Myocyte (in vitro differentiated cells): ENCODE measurements around the gene GMDS. TPM values are rescaled to one million over a fixed set of nuclear protein-coding genes. Genes with fewer than 3 reads are reported as not detected.

Experiments
- DNase-seq: peaks from one replicate; pipeline ENCODE4 v3.0.0-alpha.2; 2012; ENCODE audit warnings: low read depth
- total RNA-seq: library from RNA; depleted of rRNA; stranded (reverse); fragments of >200 nt; gene quantifications from 2 replicates; pipeline ENCODE4 v1.2.3, GENCODE V29; 2014

Gene GMDS
- total RNA-seq, 1 donor from 2014 or later: 9.3 TPM

DNA sequence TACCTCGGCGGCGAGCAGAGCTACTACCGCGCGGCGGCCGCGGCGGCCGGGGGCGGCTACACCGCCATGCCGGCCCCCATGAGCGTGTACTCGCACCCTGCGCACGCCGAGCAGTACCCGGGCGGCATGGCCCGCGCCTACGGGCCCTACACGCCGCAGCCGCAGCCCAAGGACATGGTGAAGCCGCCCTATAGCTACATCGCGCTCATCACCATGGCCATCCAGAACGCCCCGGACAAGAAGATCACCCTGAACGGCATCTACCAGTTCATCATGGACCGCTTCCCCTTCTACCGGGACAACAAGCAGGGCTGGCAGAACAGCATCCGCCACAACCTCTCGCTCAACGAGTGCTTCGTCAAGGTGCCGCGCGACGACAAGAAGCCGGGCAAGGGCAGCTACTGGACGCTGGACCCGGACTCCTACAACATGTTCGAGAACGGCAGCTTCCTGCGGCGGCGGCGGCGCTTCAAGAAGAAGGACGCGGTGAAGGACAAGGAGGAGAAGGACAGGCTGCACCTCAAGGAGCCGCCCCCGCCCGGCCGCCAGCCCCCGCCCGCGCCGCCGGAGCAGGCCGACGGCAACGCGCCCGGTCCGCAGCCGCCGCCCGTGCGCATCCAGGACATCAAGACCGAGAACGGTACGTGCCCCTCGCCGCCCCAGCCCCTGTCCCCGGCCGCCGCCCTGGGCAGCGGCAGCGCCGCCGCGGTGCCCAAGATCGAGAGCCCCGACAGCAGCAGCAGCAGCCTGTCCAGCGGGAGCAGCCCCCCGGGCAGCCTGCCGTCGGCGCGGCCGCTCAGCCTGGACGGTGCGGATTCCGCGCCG, 634.7 kb downstream of the GMDS start:
- DNase-seq: peak; percentile 46

DNA sequence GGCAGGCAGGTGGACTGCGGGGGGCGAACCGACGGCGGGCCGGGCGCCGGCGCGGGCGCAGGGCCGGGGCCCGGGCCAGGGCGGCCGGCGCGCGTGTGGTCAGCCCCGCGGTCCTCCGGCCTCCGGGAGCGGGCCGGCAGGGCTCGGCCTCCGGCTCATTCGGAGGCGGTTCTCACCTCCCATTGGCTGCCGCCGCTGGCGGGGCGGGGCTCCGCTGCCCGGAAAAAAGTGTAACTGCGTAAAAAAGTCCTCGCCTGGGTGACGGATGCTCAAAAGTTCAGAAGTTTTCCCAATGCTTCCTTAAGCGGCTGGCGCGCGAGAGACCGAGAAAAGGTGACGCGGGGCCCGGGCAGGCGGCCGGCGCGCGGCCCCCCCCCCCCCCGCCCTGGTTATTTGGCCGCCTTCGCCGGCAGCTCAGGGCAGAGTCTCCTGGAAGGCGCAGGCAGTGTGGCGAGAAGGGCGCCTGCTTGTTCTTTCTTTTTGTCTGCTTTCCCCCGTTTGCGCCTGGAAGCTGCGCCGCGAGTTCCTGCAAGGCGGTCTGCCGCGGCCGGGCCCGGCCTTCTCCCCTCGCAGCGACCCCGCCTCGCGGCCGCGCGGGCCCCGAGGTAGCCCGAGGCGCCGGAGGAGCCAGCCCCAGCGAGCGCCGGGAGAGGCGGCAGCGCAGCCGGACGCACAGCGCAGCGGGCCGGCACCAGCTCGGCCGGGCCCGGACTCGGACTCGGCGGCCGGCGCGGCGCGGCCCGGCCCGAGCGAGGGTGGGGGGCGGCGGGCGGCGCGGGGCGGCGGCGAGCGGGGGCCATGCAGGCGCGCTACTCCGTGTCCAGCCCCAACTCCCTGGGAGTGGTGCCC, 635.5 kb downstream of the GMDS start, which contains the start of gene FOXC1:
TSS of gene FOXC1 (plus strand) at position 268 of the 849 bp plus-strand sequence. CDS start at position 799, 531 bp downstream.
- peak; percentile 89 for DNase-seq

DNA sequence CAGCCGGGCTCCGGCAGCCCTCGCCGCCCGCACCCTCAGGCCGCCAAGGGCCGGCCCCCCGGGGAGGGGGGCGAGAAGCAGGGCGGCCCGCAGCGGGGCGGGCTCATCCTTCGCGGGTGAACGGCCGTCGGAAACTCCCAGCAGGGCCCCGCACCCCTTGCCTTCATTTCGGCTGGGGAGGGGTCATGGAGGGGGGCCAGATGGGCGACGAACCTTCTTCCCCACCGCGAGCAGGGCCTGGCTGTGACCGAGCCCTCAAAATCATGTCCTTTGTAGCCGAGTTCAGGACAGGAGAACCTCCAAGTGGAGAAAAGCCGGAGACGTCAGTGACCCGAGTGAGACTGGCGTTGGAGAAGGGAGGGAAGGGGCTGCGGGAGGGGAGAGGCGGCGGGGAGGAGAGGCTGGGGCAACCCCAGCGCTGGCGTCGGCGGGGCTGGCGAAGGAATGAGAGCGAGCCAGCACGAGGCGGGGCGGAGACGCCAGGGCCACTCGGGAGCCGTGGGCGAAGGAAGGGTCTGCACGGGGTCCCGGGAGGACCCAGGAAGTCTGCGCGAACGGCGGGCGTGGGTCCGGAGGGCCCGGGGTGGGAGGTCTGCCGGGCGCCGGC, 636.3 kb downstream of the GMDS start:
- peak; percentile 18 for DNase-seq

DNA sequence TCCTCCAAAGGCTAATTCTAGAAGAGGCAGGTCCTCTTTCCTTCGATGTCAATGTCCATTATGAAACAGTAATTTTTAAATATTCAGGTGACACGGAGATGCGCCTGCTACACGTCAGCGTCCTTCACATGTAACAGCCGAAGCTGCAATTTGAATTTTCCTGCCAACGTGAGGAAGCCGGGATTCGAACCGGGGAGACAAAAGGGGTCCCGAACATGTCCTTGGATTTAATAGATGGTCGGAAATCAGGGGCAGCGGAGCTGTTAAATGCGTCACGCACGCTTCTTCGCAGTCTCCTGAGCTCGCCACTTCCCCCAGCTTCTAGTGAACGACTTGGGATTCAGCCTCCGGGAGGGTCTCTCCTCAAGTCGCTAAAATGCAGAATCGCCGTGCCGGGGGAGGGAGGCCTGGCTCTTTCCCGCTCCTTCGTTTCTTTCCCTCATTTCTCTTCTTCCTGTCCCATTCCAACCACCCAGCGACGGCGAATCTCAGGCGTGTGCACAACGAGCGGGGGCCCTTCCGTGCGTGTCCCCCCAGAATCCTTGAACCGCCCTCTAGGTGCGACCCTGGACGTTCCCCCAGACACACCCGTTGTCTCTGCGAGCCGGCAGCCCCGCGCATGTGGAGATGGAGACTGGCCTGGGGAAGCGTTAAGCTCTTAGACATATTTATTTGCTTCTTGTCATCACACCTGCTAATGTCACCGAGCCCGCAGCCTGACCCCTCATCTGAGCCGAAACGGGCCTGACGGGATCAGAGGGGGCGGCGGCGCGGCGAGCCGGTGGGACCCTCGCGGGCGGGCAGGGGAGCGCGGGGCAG, 637.0 kb downstream of the GMDS start:
- DNase-seq: no peak

DNA sequence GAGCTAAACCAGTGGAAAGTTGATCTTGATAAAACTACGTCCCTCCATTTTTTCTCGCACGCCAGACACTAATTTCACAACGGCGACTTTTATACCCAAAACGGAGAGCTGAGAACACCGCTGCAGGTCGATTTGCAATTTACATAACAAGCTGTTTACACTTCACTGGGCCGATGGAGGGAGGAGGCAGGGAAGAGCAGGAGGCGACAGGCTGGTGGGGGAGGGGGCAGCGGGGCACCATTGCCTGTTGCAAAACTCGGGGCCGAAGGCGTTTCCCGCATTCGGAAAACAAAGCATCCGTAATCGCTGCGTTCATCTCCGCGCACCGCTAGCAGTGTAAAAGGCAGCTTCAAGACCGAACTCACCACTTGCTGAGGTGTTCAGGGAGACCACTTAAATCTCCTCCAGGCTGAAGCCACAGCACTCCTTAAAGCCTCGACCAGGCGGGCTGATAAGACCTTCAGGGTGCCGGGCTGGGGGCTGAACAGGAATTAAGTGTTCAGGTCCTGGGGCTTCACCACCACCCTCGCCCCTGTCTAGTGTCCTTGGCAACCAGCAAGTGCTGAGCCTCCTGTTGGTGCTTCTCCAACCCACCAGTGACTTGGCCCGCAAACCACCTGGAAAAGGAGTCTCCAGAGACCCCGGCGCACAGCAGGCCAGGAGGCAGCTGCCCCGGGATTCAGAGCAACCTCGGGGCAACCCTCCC, 637.7 kb downstream of the GMDS start:
- no peak for DNase-seq

DNA sequence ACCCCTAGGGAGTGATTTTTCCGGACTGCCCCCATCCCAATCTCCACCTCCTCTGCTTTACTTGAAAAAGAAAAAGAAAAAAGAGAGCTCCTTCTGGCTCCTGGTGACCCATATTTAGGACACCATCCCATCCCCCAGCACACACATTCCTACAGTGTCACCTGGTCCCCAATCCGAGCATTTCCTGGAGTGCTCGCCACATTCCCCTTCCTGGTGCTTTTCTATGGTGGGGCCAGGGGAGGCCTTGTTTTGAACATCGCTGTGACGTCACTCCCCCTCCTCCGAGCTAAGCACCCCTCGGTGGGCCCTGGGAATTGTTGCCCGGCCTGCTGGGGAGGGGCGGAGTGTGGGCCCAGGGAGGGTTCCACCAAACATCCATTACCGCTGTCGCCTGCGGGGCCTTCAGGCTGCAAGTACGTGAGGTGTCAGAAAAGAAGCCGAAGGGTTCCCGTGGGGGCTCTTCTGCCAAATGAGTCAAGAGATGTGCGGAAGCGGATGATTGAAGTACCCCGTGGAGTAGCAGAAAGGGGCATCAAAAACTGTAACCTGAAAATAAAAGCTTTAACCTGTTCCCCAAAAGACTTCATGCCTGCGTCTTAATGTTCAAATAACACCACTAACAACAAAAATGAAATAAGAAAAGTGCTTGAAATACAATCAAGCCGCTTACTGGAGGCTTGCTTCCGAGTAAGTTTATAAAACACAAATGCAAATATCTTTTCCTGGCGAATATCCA, 638.5 kb downstream of the GMDS start:
- DNase-seq: no peak

DNA sequence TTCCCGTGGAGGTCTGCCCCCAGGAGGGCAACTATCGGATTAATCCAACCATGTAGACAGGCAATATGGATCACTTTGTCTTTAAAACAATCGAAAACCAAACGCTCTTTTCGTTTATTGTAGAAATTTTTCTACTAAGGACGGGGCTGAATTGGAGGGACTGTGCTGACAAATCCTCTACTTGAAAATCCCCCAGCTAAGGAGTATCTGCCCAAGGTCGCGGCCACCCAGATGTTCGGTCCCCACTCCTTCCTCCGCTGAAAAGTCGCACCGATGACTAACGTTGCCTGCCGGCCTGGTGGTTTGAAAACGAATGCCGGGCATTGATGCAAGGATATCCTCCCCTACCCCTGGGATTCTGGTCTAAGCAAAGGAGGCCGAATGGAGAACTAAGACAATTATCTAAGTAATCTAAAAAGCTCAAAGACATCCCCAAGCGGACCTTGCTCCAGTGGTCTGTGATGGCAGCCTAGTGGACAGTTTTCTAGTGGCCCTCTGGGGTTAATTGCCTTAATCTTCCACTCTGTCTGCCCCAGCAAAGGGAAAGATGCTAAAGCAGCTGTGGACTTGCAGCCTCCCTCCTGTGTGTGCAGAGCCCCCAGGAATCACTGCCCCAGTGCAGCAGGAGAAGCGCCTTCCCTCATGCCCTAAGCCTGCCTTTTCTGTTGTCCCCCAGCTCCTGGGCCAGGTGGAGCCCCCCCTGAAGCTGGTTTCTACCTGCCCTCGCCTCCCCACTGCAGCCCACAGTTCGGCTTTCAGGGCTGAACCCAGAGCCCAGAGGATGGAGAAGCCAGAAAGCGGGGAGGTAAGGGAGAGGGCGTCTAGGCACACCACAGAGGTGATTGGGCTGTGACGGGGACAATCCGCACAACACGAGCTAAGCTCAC, 639.3 kb downstream of the GMDS start:
- DNase-seq: no peak

DNA sequence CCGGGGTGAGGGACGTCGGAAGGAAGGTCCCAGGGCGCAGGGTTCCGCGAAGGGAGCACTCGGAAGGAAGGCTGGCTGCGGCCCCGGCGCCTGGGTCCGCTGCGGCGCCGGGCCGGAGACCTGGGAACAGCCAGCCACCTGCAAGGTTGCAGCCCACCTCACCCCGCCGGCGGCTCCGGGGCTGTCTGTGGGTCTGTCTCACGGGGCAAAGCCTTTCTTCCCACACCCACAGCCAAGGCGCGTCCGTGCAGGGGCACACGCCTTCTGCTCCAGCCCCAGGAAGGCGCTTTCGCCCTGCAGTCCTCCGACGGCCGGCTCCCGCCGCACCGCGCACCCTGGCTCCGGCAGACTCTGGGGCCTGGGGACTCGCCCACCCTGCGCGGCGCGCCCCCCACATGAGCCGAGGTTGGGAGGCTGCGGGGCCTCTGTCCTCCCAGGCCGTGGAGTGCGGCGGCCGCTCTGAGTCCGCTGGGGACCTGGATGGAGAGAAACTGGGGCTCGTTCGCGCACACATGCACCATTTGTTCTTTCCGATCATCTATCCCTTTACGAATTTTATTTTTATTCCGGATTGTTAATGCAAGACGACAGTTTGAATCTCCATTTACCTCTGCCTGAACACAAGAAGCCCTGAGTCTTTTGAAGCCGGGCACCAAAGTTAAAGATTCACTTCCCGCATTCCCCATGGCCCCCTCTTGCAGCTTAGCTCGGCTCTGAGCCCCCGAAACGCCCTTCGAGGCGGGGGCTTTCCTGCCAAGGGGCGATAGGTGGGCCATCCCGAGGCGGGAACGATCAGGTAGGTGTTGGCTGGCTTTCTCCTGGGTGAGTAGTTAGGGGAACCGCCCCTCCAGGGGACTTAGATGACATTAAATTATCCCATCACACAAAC, 640.2 kb downstream of the GMDS start:
- no peak for DNase-seq

DNA sequence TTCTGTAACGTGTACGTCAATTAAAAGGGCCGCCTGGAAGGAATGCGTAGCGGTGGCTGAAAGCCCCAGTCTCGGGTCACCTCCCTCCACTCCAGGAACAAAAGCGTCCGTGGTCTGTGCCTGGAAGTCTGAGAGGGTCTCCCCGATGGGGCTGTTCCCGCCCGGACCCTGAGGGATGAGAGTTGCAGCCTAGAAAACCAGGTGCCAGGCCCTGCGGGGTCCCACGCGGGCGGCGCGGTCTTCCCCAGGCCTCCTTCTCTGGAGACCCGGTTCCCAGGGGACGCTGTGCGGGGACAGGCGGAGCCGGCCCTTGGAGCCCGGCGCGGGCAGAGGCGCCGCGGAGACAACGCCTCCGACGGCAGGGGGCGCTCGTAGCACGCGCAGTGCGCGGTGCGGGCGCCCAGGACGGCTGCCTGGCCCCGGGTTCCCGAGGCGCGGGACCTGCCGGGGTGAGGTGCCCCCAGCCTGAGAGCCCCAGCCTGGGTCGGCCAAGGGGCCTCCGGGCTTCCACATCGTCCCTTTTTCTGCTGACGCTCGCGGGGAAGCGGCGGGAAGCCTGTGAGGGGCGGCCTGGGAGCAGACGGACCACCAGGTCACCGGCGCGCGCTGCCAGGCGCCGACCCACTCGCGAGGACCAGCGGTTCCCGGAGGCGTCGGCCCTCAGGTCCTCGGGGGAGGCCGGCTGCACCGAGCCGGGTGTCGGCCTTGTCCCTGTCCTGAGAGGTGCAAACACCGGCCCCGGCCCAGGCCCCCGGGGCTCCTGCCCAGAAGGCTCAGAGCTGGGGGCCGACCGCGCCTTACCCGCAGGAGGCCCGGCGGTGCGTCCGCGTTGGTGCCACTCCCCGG, 641.0 kb downstream of the GMDS start:
- peak; percentile 70 for DNase-seq

DNA sequence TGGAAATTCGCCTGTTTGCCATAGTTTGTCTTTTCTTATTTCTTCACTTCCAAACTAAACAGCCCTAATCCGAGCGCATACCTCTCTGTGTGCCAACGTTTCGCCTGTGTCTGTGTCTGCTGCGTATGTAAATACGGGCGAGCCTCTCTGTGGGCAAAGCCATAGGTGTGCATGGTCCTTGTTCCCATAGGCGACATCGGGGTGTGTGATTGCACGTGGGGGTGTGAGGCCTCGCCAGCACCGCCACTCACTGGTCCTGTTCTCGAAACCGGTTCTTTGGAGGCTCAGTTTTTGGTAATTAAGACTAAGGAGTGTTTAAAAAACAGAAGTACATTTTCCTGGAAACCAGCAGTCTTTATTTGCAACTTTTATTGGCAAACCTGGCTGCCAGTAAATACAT, 641.7 kb downstream of the GMDS start:
- DNase-seq: no peak

DNA sequence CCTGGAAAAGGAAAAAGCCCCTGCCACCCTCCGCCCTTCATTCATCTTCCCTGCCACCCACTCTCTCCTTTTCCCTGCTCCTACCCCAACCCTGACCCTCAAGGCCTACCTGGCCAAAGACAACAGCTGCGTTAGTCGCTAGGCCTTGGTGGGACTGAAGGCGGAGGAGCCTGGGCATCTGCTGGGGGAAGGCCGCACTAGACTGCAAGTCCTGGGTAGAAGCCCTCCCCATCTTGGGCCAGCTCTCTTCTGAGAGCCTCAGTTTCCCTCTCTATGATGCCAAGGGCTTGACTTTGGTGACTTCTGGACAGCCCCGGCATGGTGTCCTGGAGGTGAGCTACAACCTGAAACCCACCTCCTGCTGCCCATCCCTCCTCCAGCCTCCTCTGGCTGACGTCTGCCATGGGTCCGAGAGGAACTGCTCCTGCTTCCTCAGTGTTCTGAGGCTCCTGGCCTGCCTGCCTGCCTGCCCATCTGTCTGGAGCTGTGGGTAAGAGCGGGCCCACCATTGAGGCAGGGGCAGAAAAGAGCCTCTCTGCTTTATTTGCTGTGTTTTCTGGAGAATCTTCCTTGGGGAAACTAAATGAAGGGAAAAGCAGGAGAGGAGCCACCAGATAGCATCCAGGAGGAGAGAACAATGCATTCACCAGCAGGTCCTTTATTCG, 643.2 kb downstream of the GMDS start:
- DNase-seq: no peak

DNA sequence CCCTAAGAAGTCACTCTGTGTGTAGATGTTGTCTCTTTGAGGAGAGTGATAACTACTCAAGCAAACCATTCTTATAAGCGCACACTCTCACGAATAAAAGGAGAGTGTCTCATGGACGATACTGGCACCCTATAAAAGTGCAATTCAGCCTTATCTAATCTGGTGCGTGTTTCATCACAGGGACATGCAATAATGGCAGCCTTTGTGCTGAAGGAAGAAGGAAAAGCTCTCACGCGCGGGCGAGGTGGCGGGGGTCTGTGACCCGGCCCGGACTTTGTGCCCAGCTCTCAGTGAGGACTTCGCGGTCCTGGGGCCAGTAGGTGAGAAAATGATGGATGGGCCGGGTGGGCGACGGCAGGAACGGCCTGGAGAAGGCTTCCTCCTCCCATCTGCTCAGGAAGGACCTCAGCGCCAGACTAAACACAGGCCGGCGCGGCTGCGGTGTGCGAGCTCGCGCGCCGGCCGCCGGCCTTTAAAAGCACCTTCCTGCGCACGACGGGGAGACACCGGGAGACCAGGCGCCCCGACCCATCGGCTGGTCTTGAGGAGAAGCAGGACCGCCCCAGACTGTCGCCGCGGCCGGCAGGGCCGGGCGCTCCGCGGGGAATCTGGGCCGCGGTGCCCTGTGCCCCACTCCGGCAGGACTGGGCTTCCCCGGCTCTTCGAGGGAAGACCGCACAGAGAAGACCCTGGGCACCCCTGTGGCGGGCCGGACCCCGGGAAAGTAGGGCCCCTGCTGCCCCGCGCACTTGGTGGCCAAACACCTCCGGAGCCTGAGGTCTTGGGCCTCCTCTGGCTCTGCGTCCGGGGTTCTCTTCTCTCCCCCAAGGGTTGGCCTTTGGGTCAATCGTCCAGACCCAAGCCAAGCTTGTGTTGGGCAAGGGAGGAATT, 644.0 kb downstream of the GMDS start:
- DNase-seq: no peak

DNA sequence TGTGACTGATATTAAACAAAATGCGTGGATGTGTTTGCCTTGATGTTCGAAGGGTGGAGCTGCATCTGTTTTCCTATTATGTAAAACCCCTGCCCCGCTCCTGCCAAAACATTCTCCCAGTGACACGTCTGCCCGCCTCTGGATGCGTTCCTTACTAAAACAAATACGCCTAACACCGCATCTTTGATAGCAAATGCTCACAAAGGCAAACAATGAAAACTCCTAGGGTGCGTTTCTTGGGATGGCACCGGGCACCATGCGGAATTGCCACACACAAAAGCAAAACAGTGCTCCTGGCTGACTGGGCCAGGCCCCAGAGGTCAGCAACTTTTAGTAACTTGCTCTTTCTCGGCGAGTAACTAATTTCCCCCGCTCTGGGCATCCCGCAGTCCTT, 644.6 kb downstream of the GMDS start:
- DNase-seq: no peak

DNA sequence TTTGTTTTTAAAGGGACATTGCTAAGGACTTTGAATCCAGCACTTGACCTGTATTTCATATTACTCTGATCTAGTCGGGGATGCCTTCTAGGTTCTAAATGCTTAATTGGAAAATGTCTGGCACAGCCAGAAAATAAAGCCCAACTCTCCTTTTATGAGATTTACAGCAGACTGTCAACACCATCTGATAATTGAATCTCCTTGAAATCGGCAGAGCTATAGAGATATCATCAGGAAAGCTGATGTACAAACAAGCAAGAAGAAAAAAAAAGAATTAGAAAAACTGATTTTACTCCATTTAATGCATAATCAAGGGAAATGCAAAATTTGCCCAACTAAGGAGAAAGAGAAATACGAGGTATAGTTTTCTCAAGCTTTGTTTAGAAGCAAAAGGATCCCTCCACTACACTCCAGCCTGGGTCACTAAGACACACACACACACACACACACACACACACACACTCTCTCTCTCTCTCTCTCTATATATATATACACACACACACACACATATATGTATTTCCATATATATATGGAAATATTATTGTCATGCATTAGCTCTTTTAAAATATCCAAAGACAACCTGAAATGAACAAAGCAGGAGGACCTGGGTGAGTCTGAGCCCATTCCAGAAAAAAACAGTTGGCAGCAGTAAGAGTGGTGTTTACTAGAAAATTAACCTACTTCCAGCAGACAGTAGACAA, 645.2 kb downstream of the GMDS start:
- no peak for DNase-seq
